Activated T-helper 2 cell treated with anti-CD3 and anti-CD28 coated beads, Interferon-gamma antibody, Interleukin-2, Interleukin-4, amounts not matched to agents 10 μg/mL and 5 μg/mL and 100 μg/mL, durations not matched to agents 14 hours and 24 hours and 36 hours (primary cell): ENCODE results near the gene ZNF277. TPM values are rescaled to one million over a fixed set of nuclear protein-coding genes. Genes with fewer than 3 reads are reported as not detected.

Experiments used
- DNase-seq: peaks from one replicate; pipeline ENCODE4 v3.0.0; 2021; ENCODE audit warnings: low spot score
- H3K27ac Mint-ChIP-seq: one replicate; pipeline ENCODE4 v1.8.0; 2021; ENCODE audit warnings: mixed read lengths
- H3K27me3 Mint-ChIP-seq: one replicate; pipeline ENCODE4 v1.8.0; 2021; ENCODE audit warnings: low read depth, mixed read lengths
- H3K36me3 Mint-ChIP-seq: one replicate; pipeline ENCODE4 v1.8.0; 2021; ENCODE audit warnings: low read depth, mixed read lengths
- H3K4me1 Mint-ChIP-seq: one replicate; pipeline ENCODE4 v1.8.0; 2021; ENCODE audit warnings: low read depth, mixed read lengths
- H3K4me3 Mint-ChIP-seq: one replicate; pipeline ENCODE4 v1.8.0; 2021; ENCODE audit warnings: low read depth, mild to moderate bottlenecking, moderate library complexity, mixed read lengths
- H3K9me3 Mint-ChIP-seq: one replicate; pipeline ENCODE4 v1.8.0; 2021; ENCODE audit warnings: mixed read lengths
- intact Hi-C: fragments of 100-400 bp; cut with micrococcal nuclease; formaldehyde crosslinking; loops from one replicate; pipeline ENCODE4 v1.15.1; 2023
- total RNA-seq: library from RNA; stranded (reverse); gene quantifications from 2 replicates; pipeline ENCODE4 v1.2.3, GENCODE V29; 2022

Gene ZNF277
- total RNA-seq, result 11.6 and 13.0 TPM in 2 replicates

- Mint-ChIP-seq H3K9me3 (no peaks in the 10 kb centered on the region), H3K4me1 (peaks cover 22% of the 10 kb centered on the region), H3K4me3 (peak within 1 kb of the TSS; percentile 92), H3K27me3 (peaks cover 33% of the 10 kb centered on the region), H3K27ac (peak within 1 kb of the TSS; percentile 78), H3K36me3 (no peaks in the 10 kb centered on the region)
- DNase-seq, result peak; percentile 98
- intact Hi-C loops, result loop anchor here (1.0 to 10.0 kb wide), 7 partner anchors 14 to 912 kb away; partner anchors contain the start of genes IFRD1, IMMP2L and SMIM30
These were observed at the start of gene ZNF277, which contains the start of gene DOCK4 for GRCh38 chr7:112206238-112206990. TSS of gene ZNF277 (plus strand) at chr7:112206695. CDS start at chr7:112206717, 22 bp downstream. TSS of gene DOCK4 (minus strand) at chr7:112206399. CDS start at chr7:112206138, 261 bp downstream.

- Mint-ChIP-seq H3K27ac (no peak overlapping the region), H3K27me3 (peaks cover 11% of the 10 kb centered on the region), H3K4me3 (no peak overlapping the region), H3K4me1 (no peaks in the 10 kb centered on the region), H3K9me3 (no peaks in the 10 kb centered on the region), H3K36me3 (no peaks in the 10 kb centered on the region)
- intact Hi-C loops, result no loop called here
- DNase-seq, result no peak
These were observed 49.4 kb upstream of the ZNF277 start for GRCh38 chr7:112157072-112157471.

GRCh38 chr7:112159351-112159750, 47.1 kb upstream of the ZNF277 start:
- no peak for DNase-seq
- Mint-ChIP-seq H3K27ac (no peak overlapping the region), H3K4me1 (no peaks in the 10 kb centered on the region), H3K4me3 (no peak overlapping the region), H3K27me3 (peaks cover 13% of the 10 kb centered on the region), H3K36me3 (no peaks in the 10 kb centered on the region), H3K9me3 (no peaks in the 10 kb centered on the region)
- intact Hi-C loops, result no loop called here

GRCh38 chr7:112160130-112160770, 46.2 kb upstream of the ZNF277 start:
- Mint-ChIP-seq H3K36me3 (no peaks in the 10 kb centered on the region), H3K27ac (no peak overlapping the region), H3K4me3 (no peak overlapping the region), H3K4me1 (no peaks in the 10 kb centered on the region), H3K27me3 (peaks cover 15% of the 10 kb centered on the region), H3K9me3 (no peaks in the 10 kb centered on the region)
- intact Hi-C loops, result no loop called here
- no peak for DNase-seq

GRCh38 chr7:112160771-112161150, 45.7 kb upstream of the ZNF277 start:
- Mint-ChIP-seq H3K4me1 (no peaks in the 10 kb centered on the region), H3K27me3 (peaks cover 12% of the 10 kb centered on the region), H3K4me3 (no peak overlapping the region), H3K27ac (no peak overlapping the region), H3K36me3 (no peaks in the 10 kb centered on the region), H3K9me3 (no peaks in the 10 kb centered on the region)
- intact Hi-C loops, result no loop called here
- no peak for DNase-seq

- Mint-ChIP-seq H3K4me3 (no peak overlapping the region), H3K27me3 (peaks cover 14% of the 10 kb centered on the region), H3K4me1 (no peaks in the 10 kb centered on the region), H3K27ac (no peak overlapping the region), H3K9me3 (no peaks in the 10 kb centered on the region), H3K36me3 (no peaks in the 10 kb centered on the region)
- no peak for DNase-seq
- intact Hi-C loops, result no loop called here
These were observed 45.0 kb upstream of the ZNF277 start for GRCh38 chr7:112161253-112162141.

- H3K4me1 Mint-ChIP-seq, result no peaks in the 10 kb centered on the region
- H3K36me3 Mint-ChIP-seq, result no peaks in the 10 kb centered on the region
- DNase-seq, result no peak
- H3K4me3 Mint-ChIP-seq, result no peak overlapping the region
- H3K27me3 Mint-ChIP-seq, result peaks cover 14% of the 10 kb centered on the region
- H3K9me3 Mint-ChIP-seq, result no peaks in the 10 kb centered on the region
- intact Hi-C loops, result no loop called here
- no peak overlapping the region for H3K27ac Mint-ChIP-seq
These were observed 44.2 kb upstream of the ZNF277 start for GRCh38 chr7:112162142-112162766.

GRCh38 chr7:112162784-112163506, 43.5 kb upstream of the ZNF277 start:
- H3K27me3 Mint-ChIP-seq, result peaks cover 12% of the 10 kb centered on the region
- intact Hi-C loops, result no loop called here
- no peaks in the 10 kb centered on the region for H3K9me3 Mint-ChIP-seq
- no peaks in the 10 kb centered on the region for H3K4me1 Mint-ChIP-seq
- DNase-seq, result no peak
- no peak overlapping the region for H3K27ac Mint-ChIP-seq
- H3K4me3 Mint-ChIP-seq, result no peak overlapping the region
- no peaks in the 10 kb centered on the region for H3K36me3 Mint-ChIP-seq

- no peak overlapping the region for H3K4me3 Mint-ChIP-seq
- no peaks in the 10 kb centered on the region for H3K36me3 Mint-ChIP-seq
- H3K27me3 Mint-ChIP-seq, result peaks cover 14% of the 10 kb centered on the region
- no peak for DNase-seq
- no peak overlapping the region for H3K27ac Mint-ChIP-seq
- H3K9me3 Mint-ChIP-seq, result no peaks in the 10 kb centered on the region
- H3K4me1 Mint-ChIP-seq, result no peaks in the 10 kb centered on the region
- intact Hi-C loops, result no loop called here
These were observed 39.3 kb upstream of the ZNF277 start for GRCh38 chr7:112167147-112167546.

GRCh38 chr7:112168915-112169314, 37.6 kb upstream of the ZNF277 start:
- H3K9me3 Mint-ChIP-seq, result no peaks in the 10 kb centered on the region
- no peak overlapping the region for H3K27ac Mint-ChIP-seq
- DNase-seq, result no peak
- H3K4me1 Mint-ChIP-seq, result no peaks in the 10 kb centered on the region
- no peak overlapping the region for H3K4me3 Mint-ChIP-seq
- peaks cover 11% of the 10 kb centered on the region for H3K27me3 Mint-ChIP-seq
- no peaks in the 10 kb centered on the region for H3K36me3 Mint-ChIP-seq
- intact Hi-C loops, result no loop called here

- H3K36me3 Mint-ChIP-seq, result no peaks in the 10 kb centered on the region
- peaks cover 14% of the 10 kb centered on the region for H3K27me3 Mint-ChIP-seq
- no peaks in the 10 kb centered on the region for H3K9me3 Mint-ChIP-seq
- no peak overlapping the region for H3K27ac Mint-ChIP-seq
- H3K4me3 Mint-ChIP-seq, result no peak overlapping the region
- intact Hi-C loops, result no loop called here
- H3K4me1 Mint-ChIP-seq, result no peaks in the 10 kb centered on the region
- no peak for DNase-seq
These were observed 34.8 kb upstream of the ZNF277 start for GRCh38 chr7:112171673-112172072.
